ENCODE measurements around the gene ASCC3.

The ASCC3 gene

GRCh38 chr6:100458841-100459591, 422.1 kb downstream of the ASCC3 start:
- H3K27ac ChIP-seq = no peak overlapping the region
- no peak for TF ChIP-seq CTCF (conservative IDR thresholded peaks at IDR 0.05)
